MM.1S (cell line): Measurements from ENCODE around the gene MAFB.

Experiments
- DNase-seq: peaks from one replicate; pipeline ENCODE4 v3.0.0-alpha.2; 2015
- H2AFZ ChIP-seq: fragments of 300-600 bp; sonication (generic); 2 replicates; pipeline ENCODE4 v1.6.0; 2016; ENCODE audit warnings: antibody characterized with exemption, low read length
- H3F3A ChIP-seq: fragments of 300-600 bp; sonication (generic); 2 replicates; pipeline ENCODE4 v1.6.1; 2016; ENCODE audit warnings: mild to moderate bottlenecking, antibody characterized with exemption, low read length, moderate library complexity, mixed read lengths; ENCODE audit not compliant: insufficient read depth
- H3K27ac ChIP-seq: fragments of 300-600 bp; sonication (generic); 2 replicates; pipeline ENCODE4 v1.5.1; 2016; ENCODE audit warnings: mild to moderate bottlenecking, low read length
- H3K27me3 ChIP-seq: fragments of 300-600 bp; sonication (generic); replicated peaks from 2 replicates; pipeline ENCODE4 v1.6.0; 2016; ENCODE audit warnings: low read length; ENCODE audit not compliant: insufficient read depth
- H3K36me3 ChIP-seq: fragments of 300-600 bp; sonication (generic); replicated peaks from 2 replicates; pipeline ENCODE4 v1.6.1; 2016; ENCODE audit warnings: mild to moderate bottlenecking, low read length, mixed read lengths; ENCODE audit not compliant: insufficient read depth
- H3K4me1 ChIP-seq: fragments of 300-600 bp; sonication (generic); 2 replicates; pipeline ENCODE4 v1.6.1; 2016; ENCODE audit warnings: low read length, mixed read lengths
- H3K4me2 ChIP-seq: fragments of 300-600 bp; sonication (generic); 2 replicates; pipeline ENCODE4 v1.6.0; 2016; ENCODE audit warnings: low read depth, low read length
- H3K4me3 ChIP-seq: fragments of 300-600 bp; sonication (generic); 2 replicates; pipeline ENCODE4 v1.5.1; 2016; ENCODE audit warnings: low read length, mixed read lengths
- H3K79me2 ChIP-seq: fragments of 300-600 bp; sonication (generic); 2 replicates; pipeline ENCODE4 v1.6.1; 2016; ENCODE audit warnings: mixed run types, low read length, mixed read lengths
- H3K9ac ChIP-seq: fragments of 300-600 bp; sonication (generic); 2 replicates; pipeline ENCODE4 v1.6.1; 2016; ENCODE audit warnings: low read length, mixed read lengths
- H3K9me2 ChIP-seq: fragments of 300-600 bp; sonication (generic); replicated peaks from 2 replicates; pipeline ENCODE4 v1.6.1; 2016; ENCODE audit warnings: mild to moderate bottlenecking, low read length, mixed read lengths; ENCODE audit not compliant: insufficient read depth
- H3K9me3 ChIP-seq: fragments of 300-600 bp; sonication (generic); replicated peaks from 2 replicates; pipeline ENCODE4 v1.6.1; 2016; ENCODE audit warnings: mild to moderate bottlenecking, low read length, mixed read lengths; ENCODE audit not compliant: insufficient read depth
- H4K20me1 ChIP-seq: fragments of 300-600 bp; sonication (generic); 2 replicates; pipeline ENCODE4 v1.6.1; 2016; ENCODE audit warnings: mild to moderate bottlenecking, low read length, moderate library complexity, mixed read lengths; ENCODE audit not compliant: insufficient read depth
- EZH2 ChIP-seq: fragments of 300-600 bp; sonication (generic); optimal IDR thresholded peaks from 2 replicates; pipeline ENCODE3; 2017; ENCODE audit warnings: low read depth, mild to moderate bottlenecking, antibody characterized with exemption, low read length, mixed read lengths
- EZH2phosphoT487 ChIP-seq: fragments of 300-600 bp; sonication (generic); IDR thresholded peaks from 2 replicates; pipeline ENCODE4 v1.6.1; 2018; ENCODE audit warnings: antibody characterized with exemption, low read length
- TF ChIP-seq, protein P1 (sequence below): fragments of 300-600 bp; sonication (generic); IDR thresholded peaks from 2 replicates; pipeline ENCODE4 v1.5.1; 2016; ENCODE audit warnings: antibody characterized with exemption, low read length, mixed read lengths

MAFB gene

DNA sequence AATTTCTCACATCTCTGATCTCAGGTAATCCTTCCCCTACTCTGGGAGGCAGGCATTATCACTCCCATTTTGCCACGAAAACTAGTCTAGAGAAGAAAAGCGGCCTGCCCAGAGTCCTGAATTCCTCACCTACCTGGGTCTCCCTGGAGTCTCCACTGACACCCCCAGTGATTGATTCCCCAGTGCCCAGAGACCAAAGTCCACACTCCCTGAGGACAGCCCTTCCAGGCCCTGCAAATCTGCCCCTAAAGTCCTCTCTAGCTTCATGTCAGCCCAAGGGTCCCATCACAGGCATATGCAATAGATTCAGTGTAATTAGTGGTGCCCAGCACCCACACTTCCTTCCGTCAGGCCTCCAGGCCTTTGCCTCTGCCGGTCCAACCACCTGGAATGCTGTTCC is 47.2 kb downstream of the MAFB start:
- Histone ChIP-seq H2AFZ (no peak overlapping the region), H3K4me1 (no peaks in the 10 kb centered on the region), H3K27me3 (no peaks in the 10 kb centered on the region), H3K36me3 (no peaks in the 10 kb centered on the region), H3K9me2 (no peaks in the 10 kb centered on the region), H3K9ac (no peak overlapping the region), H3K27ac (no peak overlapping the region), H3K4me3 (no peak overlapping the region), H3K4me2 (no peak overlapping the region), H3K79me2 (no peaks in the 10 kb centered on the region), H3K9me3 (no peaks in the 10 kb centered on the region), H3F3A (no peaks in the 10 kb centered on the region), H4K20me1 (no peaks in the 10 kb centered on the region)
- TF ChIP-seq EZH2phosphoT487 (no peak), EZH2 (no peak)
- TF ChIP-seq, protein P1, sequence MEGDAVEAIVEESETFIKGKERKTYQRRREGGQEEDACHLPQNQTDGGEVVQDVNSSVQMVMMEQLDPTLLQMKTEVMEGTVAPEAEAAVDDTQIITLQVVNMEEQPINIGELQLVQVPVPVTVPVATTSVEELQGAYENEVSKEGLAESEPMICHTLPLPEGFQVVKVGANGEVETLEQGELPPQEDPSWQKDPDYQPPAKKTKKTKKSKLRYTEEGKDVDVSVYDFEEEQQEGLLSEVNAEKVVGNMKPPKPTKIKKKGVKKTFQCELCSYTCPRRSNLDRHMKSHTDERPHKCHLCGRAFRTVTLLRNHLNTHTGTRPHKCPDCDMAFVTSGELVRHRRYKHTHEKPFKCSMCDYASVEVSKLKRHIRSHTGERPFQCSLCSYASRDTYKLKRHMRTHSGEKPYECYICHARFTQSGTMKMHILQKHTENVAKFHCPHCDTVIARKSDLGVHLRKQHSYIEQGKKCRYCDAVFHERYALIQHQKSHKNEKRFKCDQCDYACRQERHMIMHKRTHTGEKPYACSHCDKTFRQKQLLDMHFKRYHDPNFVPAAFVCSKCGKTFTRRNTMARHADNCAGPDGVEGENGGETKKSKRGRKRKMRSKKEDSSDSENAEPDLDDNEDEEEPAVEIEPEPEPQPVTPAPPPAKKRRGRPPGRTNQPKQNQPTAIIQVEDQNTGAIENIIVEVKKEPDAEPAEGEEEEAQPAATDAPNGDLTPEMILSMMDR = no peak
- DNase-seq = no peak

DNA sequence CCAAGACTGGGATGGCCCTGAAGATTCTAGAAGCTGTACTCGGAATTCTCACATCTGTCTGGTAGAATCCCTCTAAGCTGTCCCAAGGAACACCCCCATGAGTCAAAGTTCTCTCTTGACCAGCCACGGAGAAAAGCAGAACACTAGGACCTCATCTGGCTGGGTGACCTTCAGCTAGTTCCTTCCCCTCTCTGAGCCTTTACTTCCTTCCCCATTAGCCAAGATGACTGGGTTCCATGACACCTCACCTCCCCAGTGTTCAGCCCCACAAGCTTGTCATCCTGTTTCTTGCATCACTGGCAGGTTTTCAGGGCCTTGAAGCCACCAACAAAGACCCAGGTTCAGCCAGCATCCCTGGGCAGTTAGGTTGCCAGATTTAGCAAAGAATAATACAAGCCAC is 47.8 kb downstream of the MAFB start:
- Histone ChIP-seq H4K20me1 (no peaks in the 10 kb centered on the region), H2AFZ (no peak overlapping the region), H3K9me2 (no peaks in the 10 kb centered on the region), H3K79me2 (no peaks in the 10 kb centered on the region), H3F3A (no peaks in the 10 kb centered on the region), H3K36me3 (no peaks in the 10 kb centered on the region), H3K27ac (no peak overlapping the region), H3K9ac (no peak overlapping the region), H3K27me3 (no peaks in the 10 kb centered on the region), H3K9me3 (no peaks in the 10 kb centered on the region), H3K4me2 (no peak overlapping the region), H3K4me1 (no peaks in the 10 kb centered on the region), H3K4me3 (no peak overlapping the region)
- TF ChIP-seq EZH2 (no peak), EZH2phosphoT487 (no peak)
- TF ChIP-seq, protein P1 = no peak
- DNase-seq = no peak

DNA sequence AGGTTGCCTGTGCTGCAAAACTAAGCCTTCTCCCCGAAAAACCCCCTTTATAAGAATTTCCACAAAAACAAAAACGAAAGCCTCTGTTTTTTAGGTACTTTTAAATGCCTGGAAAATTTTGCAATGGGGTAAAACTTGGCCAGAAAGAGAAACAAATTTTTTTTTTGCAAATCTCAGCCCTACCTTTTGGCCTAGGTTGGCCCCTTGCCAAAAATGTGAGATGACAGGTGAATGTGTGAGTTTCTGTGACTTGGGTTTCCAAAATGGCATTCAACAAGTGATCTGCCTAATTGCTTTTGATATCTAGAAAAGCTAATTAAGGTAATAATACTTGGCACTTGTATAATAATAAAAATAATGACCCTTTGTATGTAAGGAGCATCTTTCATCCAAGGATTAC is 48.4 kb downstream of the MAFB start:
- Histone ChIP-seq H3F3A (no peaks in the 10 kb centered on the region), H3K27ac (no peak overlapping the region), H3K4me1 (no peaks in the 10 kb centered on the region), H3K9me2 (no peaks in the 10 kb centered on the region), H3K4me3 (no peak overlapping the region), H3K9me3 (no peaks in the 10 kb centered on the region), H3K36me3 (no peaks in the 10 kb centered on the region), H3K4me2 (no peak overlapping the region), H3K9ac (no peak overlapping the region), H2AFZ (no peak overlapping the region), H3K79me2 (no peaks in the 10 kb centered on the region), H3K27me3 (no peaks in the 10 kb centered on the region), H4K20me1 (no peaks in the 10 kb centered on the region)
- no peak for DNase-seq
- no peak for TF ChIP-seq EZH2
- TF ChIP-seq, protein P1 = no peak
- no peak for TF ChIP-seq EZH2phosphoT487
